ENCODE results near the gene NTM. TPM values are rescaled to one million over a fixed set of nuclear protein-coding genes. Genes with fewer than 3 reads are reported as not detected.

The NTM gene
- total RNA-seq, 4 donors from 2014 or later, result 0.21 to 3.2 (median 0.84) TPM

GRCh38 chr11:131483877-131484276 lies 113.5 kb downstream of the NTM start:
- DNase-seq, result no peak
- Histone ChIP-seq H3K36me3 (no peaks in the 10 kb centered on the region), H3K27me3 (no peaks in the 10 kb centered on the region), H3K4me1 (no peaks in the 10 kb centered on the region), H3K9me3 (no peaks in the 10 kb centered on the region), H3K27ac (no peak overlapping the region), H3K4me3 (no peak overlapping the region)
- WGBS, 2 donors, result 59 to 73% methylated on average over 4 of the region's 4 CpGs
- intact Hi-C loops (cut with DNase I), result no loop called here
- TF ChIP-seq CTCF (IDR thresholded peaks at IDR 0.05), result no peak
- no peak for TF ChIP-seq POLR2A (IDR thresholded peaks at IDR 0.05)

GRCh38 chr11:131486100-131486499 lies 115.7 kb downstream of the NTM start:
- WGBS, 2 donors, result 50 to 66% methylated on average over 3 of the region's 3 CpGs
- Histone ChIP-seq H3K27me3 (no peaks in the 10 kb centered on the region), H3K4me1 (no peaks in the 10 kb centered on the region), H3K4me3 (no peak overlapping the region), H3K9me3 (no peaks in the 10 kb centered on the region), H3K27ac (no peak overlapping the region), H3K36me3 (no peaks in the 10 kb centered on the region)
- TF ChIP-seq POLR2A (IDR thresholded peaks at IDR 0.05), result no peak
- no peak for TF ChIP-seq CTCF (IDR thresholded peaks at IDR 0.05)
- intact Hi-C loops (cut with DNase I), result no loop called here
- DNase-seq, result no peak

- no peaks in the 10 kb centered on the region for H3K27me3 ChIP-seq
- 46 to 70% methylated on average over 2 of the region's 2 CpGs for WGBS, 2 donors
- H3K36me3 ChIP-seq, result no peaks in the 10 kb centered on the region
- no peak for DNase-seq
- no peak overlapping the region for H3K27ac ChIP-seq
- TF ChIP-seq CTCF (IDR thresholded peaks at IDR 0.05) (no peak), POLR2A (IDR thresholded peaks at IDR 0.05) (no peak)
- no peaks in the 10 kb centered on the region for H3K9me3 ChIP-seq
- H3K4me3 ChIP-seq, result no peak overlapping the region
- intact Hi-C loops (cut with DNase I), result no loop called here
- H3K4me1 ChIP-seq, result no peaks in the 10 kb centered on the region
Measured at GRCh38 chr11:131486937-131487635, 116.7 kb downstream of the NTM start.

- TF ChIP-seq CTCF (IDR thresholded peaks at IDR 0.05) (no peak), POLR2A (IDR thresholded peaks at IDR 0.05) (no peak)
- no peak for DNase-seq
- Histone ChIP-seq H3K4me1 (no peaks in the 10 kb centered on the region), H3K36me3 (no peaks in the 10 kb centered on the region), H3K27me3 (no peaks in the 10 kb centered on the region), H3K4me3 (no peak overlapping the region), H3K27ac (no peak overlapping the region), H3K9me3 (no peaks in the 10 kb centered on the region)
- 35 to 43% methylated on average over 4 of the region's 4 CpGs for WGBS, 2 donors
- intact Hi-C loops (cut with DNase I), result no loop called here
Measured at GRCh38 chr11:131488238-131488637, 117.8 kb downstream of the NTM start.

- Histone ChIP-seq H3K27me3 (no peaks in the 10 kb centered on the region), H3K4me3 (no peak overlapping the region), H3K27ac (no peak overlapping the region), H3K4me1 (peaks cover 0 to 16% (median 0%) of the 10 kb centered on the region in 3 donors), H3K9me3 (no peaks in the 10 kb centered on the region), H3K36me3 (no peaks in the 10 kb centered on the region)
- no peak for TF ChIP-seq CTCF (IDR thresholded peaks at IDR 0.05)
- no peak for TF ChIP-seq POLR2A (IDR thresholded peaks at IDR 0.05)
- DNase-seq, result no peak
- intact Hi-C loops (cut with DNase I), result no loop called here
- WGBS, 2 donors, result 53 to 58% methylated on average over 4 of the region's 4 CpGs
Measured at GRCh38 chr11:131491503-131491902, 121.1 kb downstream of the NTM start.

Data from esophagus squamous epithelium (tissue), 5 donors.